Uterus (tissue), 2 donors: ENCODE data around the gene SLAMF8.

Source experiments
- CTCF ChIP-seq, 4 experiments: fragments of 200-600 bp in 2 of 4; fragments of 450-650 bp in 2 of 4; sonication (generic) in 2 of 4; IDR thresholded peaks; one replicate each; pipeline ENCODE4 v1.5.1; 2016 to 2019; ENCODE audit warnings: antibody characterized with exemption in 4 of 4, mild to moderate bottlenecking in 2 of 4, moderate library complexity in 1 of 4
- POLR2A ChIP-seq, 2 donors: fragments of 450-650 bp; IDR thresholded peaks; one replicate each; pipeline ENCODE4 v1.6.1; 2016; ENCODE audit warnings: antibody characterized with exemption in 2 of 2, mild to moderate bottlenecking in 1 of 2, moderate library complexity in 1 of 2

GRCh38 chr1:159879136-159879535, 52.5 kb downstream of the SLAMF8 start:
- TF ChIP-seq CTCF (IDR thresholded peaks at IDR 0.05) (no peak), POLR2A (IDR thresholded peaks at IDR 0.05) (no peak)
